Prostate gland (tissue), 2 donors: ENCODE data around the gene CRP.

Experiments used
- POLR2A ChIP-seq: fragments of 450-650 bp; IDR thresholded peaks from one replicate; pipeline ENCODE4 v1.6.1; 2016; ENCODE audit warnings: antibody characterized with exemption, mild to moderate bottlenecking
- TF ChIP-seq, protein P1 (sequence below), 4 experiments: fragments of 200-600 bp in 2 of 4; fragments of 450-650 bp in 2 of 4; sonication (generic) in 2 of 4; IDR thresholded peaks; 1 replicate in 3 of 4; 2 replicates in 1 of 4; pipeline ENCODE4 v1.5.1; 2016 to 2019; ENCODE audit warnings: antibody characterized with exemption in 4 of 4, mild to moderate bottlenecking in 2 of 4, moderate library complexity in 2 of 4

DNA sequence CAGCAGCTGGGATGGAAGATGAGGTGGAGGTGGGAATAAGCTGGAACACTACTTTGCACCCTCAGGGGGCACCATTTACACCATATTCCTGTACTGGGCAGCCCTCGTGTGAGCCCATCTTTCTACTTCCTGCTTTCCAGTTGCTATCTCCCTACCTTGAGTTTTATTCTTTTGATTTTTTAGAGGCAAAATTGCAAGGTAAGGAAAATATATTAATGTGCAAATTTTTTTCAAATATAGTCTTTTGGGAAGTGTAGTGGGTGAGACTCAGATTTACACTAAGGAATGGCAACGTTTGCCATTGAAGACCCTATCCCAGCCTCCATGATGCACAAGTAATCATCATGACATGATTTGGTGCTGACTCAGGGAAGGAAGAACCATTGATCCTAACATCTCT is 35.2 kb upstream of the CRP start:
- no peak for TF ChIP-seq POLR2A
- TF ChIP-seq, protein P1, sequence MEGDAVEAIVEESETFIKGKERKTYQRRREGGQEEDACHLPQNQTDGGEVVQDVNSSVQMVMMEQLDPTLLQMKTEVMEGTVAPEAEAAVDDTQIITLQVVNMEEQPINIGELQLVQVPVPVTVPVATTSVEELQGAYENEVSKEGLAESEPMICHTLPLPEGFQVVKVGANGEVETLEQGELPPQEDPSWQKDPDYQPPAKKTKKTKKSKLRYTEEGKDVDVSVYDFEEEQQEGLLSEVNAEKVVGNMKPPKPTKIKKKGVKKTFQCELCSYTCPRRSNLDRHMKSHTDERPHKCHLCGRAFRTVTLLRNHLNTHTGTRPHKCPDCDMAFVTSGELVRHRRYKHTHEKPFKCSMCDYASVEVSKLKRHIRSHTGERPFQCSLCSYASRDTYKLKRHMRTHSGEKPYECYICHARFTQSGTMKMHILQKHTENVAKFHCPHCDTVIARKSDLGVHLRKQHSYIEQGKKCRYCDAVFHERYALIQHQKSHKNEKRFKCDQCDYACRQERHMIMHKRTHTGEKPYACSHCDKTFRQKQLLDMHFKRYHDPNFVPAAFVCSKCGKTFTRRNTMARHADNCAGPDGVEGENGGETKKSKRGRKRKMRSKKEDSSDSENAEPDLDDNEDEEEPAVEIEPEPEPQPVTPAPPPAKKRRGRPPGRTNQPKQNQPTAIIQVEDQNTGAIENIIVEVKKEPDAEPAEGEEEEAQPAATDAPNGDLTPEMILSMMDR (IDR thresholded peaks at IDR 0.05) = no peak
